Measurements from ENCODE around the gene EIF4EBP2. TPM values are rescaled to one million over a fixed set of nuclear protein-coding genes. Genes with fewer than 3 reads are reported as not detected.

EIF4EBP2 gene
- total and polyA plus RNA-seq, 2 of the 13 experiments (the other 11 are each of a cell fraction or from before 2014, with no cell fraction given), result 16.9 to 22.0 TPM

DNA sequence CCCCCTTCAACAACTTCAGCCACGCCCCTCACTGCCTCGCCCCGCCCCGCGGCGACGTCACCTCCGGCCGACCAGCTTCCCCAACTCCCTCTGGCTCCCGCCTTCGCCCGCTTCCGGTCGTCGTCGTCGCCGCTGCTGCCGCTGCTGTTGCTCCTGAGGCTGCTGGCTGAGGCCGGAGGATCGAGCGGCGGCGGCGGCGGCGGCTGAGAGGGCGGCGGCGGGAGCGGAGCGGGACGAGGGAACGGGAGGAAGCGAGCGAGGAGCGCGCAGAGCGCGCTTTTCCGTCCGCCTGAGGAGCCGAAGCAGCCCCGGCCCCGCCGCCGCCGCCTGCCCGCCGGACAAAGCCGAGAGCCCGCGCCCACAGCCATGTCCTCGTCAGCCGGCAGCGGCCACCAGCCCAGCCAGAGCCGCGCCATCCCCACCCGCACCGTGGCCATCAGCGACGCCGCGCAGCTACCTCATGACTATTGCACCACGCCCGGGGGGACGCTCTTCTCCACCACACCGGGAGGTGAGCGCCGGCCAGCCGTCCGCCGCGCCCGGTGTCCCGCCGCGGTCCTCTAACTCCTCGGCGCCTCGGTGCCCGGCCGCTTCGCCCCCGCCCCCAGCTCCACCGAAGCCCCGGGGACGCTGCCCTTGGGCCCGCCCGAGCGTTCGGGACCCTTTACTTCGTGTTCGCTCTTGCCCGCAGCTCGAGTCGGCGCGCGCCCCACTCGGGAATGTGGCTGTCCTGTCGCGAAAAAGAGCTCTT, at the start of gene EIF4EBP2 (continued):
- TF ChIP-seq, protein P1, sequence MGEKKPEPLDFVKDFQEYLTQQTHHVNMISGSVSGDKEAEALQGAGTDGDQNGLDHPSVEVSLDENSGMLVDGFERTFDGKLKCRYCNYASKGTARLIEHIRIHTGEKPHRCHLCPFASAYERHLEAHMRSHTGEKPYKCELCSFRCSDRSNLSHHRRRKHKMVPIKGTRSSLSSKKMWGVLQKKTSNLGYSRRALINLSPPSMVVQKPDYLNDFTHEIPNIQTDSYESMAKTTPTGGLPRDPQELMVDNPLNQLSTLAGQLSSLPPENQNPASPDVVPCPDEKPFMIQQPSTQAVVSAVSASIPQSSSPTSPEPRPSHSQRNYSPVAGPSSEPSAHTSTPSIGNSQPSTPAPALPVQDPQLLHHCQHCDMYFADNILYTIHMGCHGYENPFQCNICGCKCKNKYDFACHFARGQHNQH (CRISPR knock-in tag; IDR thresholded peaks at IDR 0.05), result peak; percentile 74
- TF ChIP-seq, protein P2, sequence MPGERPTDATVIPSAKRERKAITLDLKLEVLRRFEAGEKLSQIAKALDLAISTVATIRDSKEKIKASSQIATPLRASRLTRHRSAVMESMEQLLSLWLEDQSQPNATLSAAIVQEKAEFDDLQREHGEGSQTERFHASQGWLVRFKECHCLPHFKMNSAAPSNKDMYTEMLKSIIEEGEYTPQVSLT (CRISPR knock-in tag; IDR thresholded peaks at IDR 0.05; ENCODE audit: borderline replicate concordance, low read depth), result no peak
- TF ChIP-seq ARNT2 (CRISPR knock-in tag; IDR thresholded peaks at IDR 0.05; ENCODE audit: low read depth), result peak; percentile 94
- no peak; the same call in none of the 2 replicates for TF ChIP-seq YEATS4 (CRISPR knock-in tag; IDR thresholded peaks at IDR 0.05; ENCODE audit: borderline replicate concordance)
- TF ChIP-seq, protein P3, sequence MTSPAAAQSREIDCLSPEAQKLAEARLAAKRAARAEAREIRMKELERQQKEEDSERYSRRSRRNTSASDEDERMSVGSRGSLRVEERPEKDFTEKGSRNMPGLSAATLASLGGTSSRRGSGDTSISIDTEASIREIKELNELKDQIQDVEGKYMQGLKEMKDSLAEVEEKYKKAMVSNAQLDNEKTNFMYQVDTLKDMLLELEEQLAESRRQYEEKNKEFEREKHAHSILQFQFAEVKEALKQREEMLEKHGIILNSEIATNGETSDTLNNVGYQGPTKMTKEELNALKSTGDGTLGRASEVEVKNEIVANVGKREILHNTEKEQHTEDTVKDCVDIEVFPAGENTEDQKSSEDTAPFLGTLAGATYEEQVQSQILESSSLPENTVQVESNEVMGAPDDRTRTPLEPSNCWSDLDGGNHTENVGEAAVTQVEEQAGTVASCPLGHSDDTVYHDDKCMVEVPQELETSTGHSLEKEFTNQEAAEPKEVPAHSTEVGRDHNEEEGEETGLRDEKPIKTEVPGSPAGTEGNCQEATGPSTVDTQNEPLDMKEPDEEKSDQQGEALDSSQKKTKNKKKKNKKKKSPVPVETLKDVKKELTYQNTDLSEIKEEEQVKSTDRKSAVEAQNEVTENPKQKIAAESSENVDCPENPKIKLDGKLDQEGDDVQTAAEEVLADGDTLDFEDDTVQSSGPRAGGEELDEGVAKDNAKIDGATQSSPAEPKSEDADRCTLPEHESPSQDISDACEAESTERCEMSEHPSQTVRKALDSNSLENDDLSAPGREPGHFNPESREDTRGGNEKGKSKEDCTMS (CRISPR knock-in tag; conservative IDR thresholded peaks at IDR 0.05), result 0 out of 2 replicates have a peak, but pooled peaks have one; percentile 14
- peak; percentile 91 for TF ChIP-seq MED8 (CRISPR knock-in tag; IDR thresholded peaks at IDR 0.05; ENCODE audit: insufficient replicate concordance)
- TF ChIP-seq MBNL3 (CRISPR knock-in tag; conservative IDR thresholded peaks at IDR 0.05), result no peak
- peak; percentile 79; the same call in 1 of the 2 replicates for TF ChIP-seq SPEN (CRISPR knock-in tag; IDR thresholded peaks at IDR 0.05; ENCODE audit: low read depth)
- 0 out of 2 replicates have a peak, but pooled peaks have one; percentile 67 for TF ChIP-seq SNAPC2 (CRISPR knock-in tag; IDR thresholded peaks at IDR 0.05)
- peak; percentile 90 for TF ChIP-seq ERF (CRISPR knock-in tag; IDR thresholded peaks at IDR 0.05)
- TF ChIP-seq TAF1 (CRISPR knock-in tag; IDR thresholded peaks at IDR 0.05), result peak; percentile 92
- TF ChIP-seq SALL2 (CRISPR knock-in tag; IDR thresholded peaks at IDR 0.05), result peak; percentile 45; the same call in 1 of the 2 replicates
- no peak for TF ChIP-seq ETV6 (CRISPR knock-in tag; conservative IDR thresholded peaks at IDR 0.05)
- TF ChIP-seq PTBP1 (IDR thresholded peaks at IDR 0.05; ENCODE audit: low read depth, low read length, poor library complexity, severe bottlenecking), result no peak
- TF ChIP-seq, protein P4, sequence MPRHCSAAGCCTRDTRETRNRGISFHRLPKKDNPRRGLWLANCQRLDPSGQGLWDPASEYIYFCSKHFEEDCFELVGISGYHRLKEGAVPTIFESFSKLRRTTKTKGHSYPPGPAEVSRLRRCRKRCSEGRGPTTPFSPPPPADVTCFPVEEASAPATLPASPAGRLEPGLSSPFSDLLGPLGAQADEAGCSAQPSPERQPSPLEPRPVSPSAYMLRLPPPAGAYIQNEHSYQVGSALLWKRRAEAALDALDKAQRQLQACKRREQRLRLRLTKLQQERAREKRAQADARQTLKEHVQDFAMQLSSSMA (CRISPR knock-in tag; IDR thresholded peaks at IDR 0.05), result peak; percentile 52; the same call in 1 of the 2 replicates
- TF ChIP-seq, protein P5, sequence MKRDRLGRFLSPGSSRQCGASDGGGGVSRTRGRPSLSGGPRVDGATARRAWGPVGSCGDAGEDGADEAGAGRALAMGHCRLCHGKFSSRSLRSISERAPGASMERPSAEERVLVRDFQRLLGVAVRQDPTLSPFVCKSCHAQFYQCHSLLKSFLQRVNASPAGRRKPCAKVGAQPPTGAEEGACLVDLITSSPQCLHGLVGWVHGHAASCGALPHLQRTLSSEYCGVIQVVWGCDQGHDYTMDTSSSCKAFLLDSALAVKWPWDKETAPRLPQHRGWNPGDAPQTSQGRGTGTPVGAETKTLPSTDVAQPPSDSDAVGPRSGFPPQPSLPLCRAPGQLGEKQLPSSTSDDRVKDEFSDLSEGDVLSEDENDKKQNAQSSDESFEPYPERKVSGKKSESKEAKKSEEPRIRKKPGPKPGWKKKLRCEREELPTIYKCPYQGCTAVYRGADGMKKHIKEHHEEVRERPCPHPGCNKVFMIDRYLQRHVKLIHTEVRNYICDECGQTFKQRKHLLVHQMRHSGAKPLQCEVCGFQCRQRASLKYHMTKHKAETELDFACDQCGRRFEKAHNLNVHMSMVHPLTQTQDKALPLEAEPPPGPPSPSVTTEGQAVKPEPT (CRISPR knock-in tag; IDR thresholded peaks at IDR 0.05; ENCODE audit: low read depth), result 0 out of 2 replicates have a peak, but pooled peaks have one; percentile 36
- TF ChIP-seq BORCS8-MEF2B (CRISPR knock-in tag; IDR thresholded peaks at IDR 0.05), result peak; percentile 82
- TF ChIP-seq SIN3B (IDR thresholded peaks at IDR 0.05; ENCODE audit: low read length), result no peak
- 0 out of 2 replicates have a peak, but pooled peaks have one; percentile 14 for TF ChIP-seq RARA (CRISPR knock-in tag; IDR thresholded peaks at IDR 0.05)
- TF ChIP-seq HNRNPLL (IDR thresholded peaks at IDR 0.05; ENCODE audit: low read depth, low read length, poor library complexity, severe bottlenecking), result peak; percentile 51
